CD14-positive monocyte (primary cell): ENCODE measurements around the gene TMEM178B. TPM values are rescaled to one million over a fixed set of nuclear protein-coding genes. Genes with fewer than 3 reads are reported as not detected.

ENCODE experiments used
- DNase-seq, 3 donors: peaks; one replicate each; pipeline ENCODE4 v3.0.0-alpha.2; 2011 to 2022
- H2AFZ ChIP-seq: 2 replicates; pipeline ENCODE4 v1.6.0; 2012; ENCODE audit warnings: mild to moderate bottlenecking, low read depth, low read length, inconsistent platforms; ENCODE audit not compliant: insufficient read depth, poor library complexity, severe bottlenecking
- H3K27ac ChIP-seq, 2 donors: 1 replicate in 1 of 2; 2 replicates in 1 of 2; pipeline ENCODE4 v1.5.1; 2012 to 2013; ENCODE audit warnings: low read length in 2 of 2, control low read depth in 1 of 2, inconsistent platforms in 1 of 2, low read depth in 1 of 2, mild to moderate bottlenecking in 1 of 2
- H3K27me3 ChIP-seq, 2 donors: one replicate each; pipeline versions ENCODE4 v1.6.0 to v1.6.1; 2011 to 2013; ENCODE audit warnings: low read length in 2 of 2; ENCODE audit not compliant: control insufficient read depth in 2 of 2, insufficient read depth in 2 of 2
- H3K36me3 ChIP-seq, 2 donors: replicated peaks in 1 of 2; 1 replicate in 1 of 2; 2 replicates in 1 of 2; pipeline versions ENCODE4 v1.5.1 to v1.6.1; 2012 to 2013; ENCODE audit warnings: low read length in 2 of 2, control low read depth in 1 of 2, inconsistent platforms in 1 of 2, mild to moderate bottlenecking in 1 of 2; ENCODE audit not compliant: insufficient read depth in 2 of 2, control insufficient read depth in 1 of 2
- H3K4me1 ChIP-seq, 2 donors: 1 replicate in 1 of 2; 2 replicates in 1 of 2; pipeline versions ENCODE4 v1.5.1 to v1.6.1; 2012 to 2013; ENCODE audit warnings: low read length in 2 of 2, control low read depth in 1 of 2, inconsistent platforms in 1 of 2, mild to moderate bottlenecking in 1 of 2, moderate library complexity in 1 of 2; ENCODE audit not compliant: insufficient read depth in 2 of 2, control insufficient read depth in 1 of 2
- H3K4me2 ChIP-seq: replicated peaks from 2 replicates; pipeline ENCODE3; 2012; ENCODE audit warnings: low read length, moderate library complexity, mild to moderate bottlenecking; ENCODE audit not compliant: poor library complexity, severe bottlenecking; ENCODE audit errors: extremely low read depth
- H3K4me3 ChIP-seq, 3 experiments: fragments of 200-600 bp in 1 of 3; sonication (generic) in 1 of 3; replicated peaks in 1 of 3; 1 replicate in 2 of 3; 2 replicates in 1 of 3; pipeline ENCODE4 v1.5.1; 2011 to 2013; ENCODE audit warnings: low read length in 3 of 3, mild to moderate bottlenecking in 3 of 3, control low read depth in 2 of 3, low read depth in 2 of 3, inconsistent platforms in 1 of 3, moderate library complexity in 1 of 3
- H3K79me2 ChIP-seq: 2 replicates; pipeline ENCODE4 v1.6.0; 2012; ENCODE audit warnings: mild to moderate bottlenecking, control low read depth, inconsistent platforms, low read length, moderate library complexity; ENCODE audit not compliant: insufficient read depth
- H3K9ac ChIP-seq: 2 replicates; pipeline ENCODE4 v1.6.0; 2017; ENCODE audit warnings: low read length, mild to moderate bottlenecking; ENCODE audit not compliant: insufficient read depth, poor library complexity, severe bottlenecking
- H3K9me3 ChIP-seq, 2 donors: replicated peaks in 1 of 2; 1 replicate in 1 of 2; 2 replicates in 1 of 2; pipeline versions ENCODE4 v1.5.1 to v1.6.1; 2012 to 2013; ENCODE audit warnings: low read length in 2 of 2, control low read depth in 1 of 2; ENCODE audit not compliant: control insufficient read depth in 1 of 2, insufficient read depth in 1 of 2
- H4K20me1 ChIP-seq: 2 replicates; pipeline ENCODE4 v1.6.0; 2012; ENCODE audit warnings: mild to moderate bottlenecking, low read length, control low read depth, moderate library complexity; ENCODE audit not compliant: insufficient read depth
- H3K27ac Mint-ChIP-seq, 7 donors: one replicate each; pipeline ENCODE4 v1.8.0; 2020; ENCODE audit warnings: mild to moderate bottlenecking in 7 of 7, mixed read lengths in 7 of 7, moderate library complexity in 6 of 7, inconsistent platforms in 2 of 7
- H3K27me3 Mint-ChIP-seq, 3 donors: one replicate each; pipeline ENCODE4 v1.8.0; 2021 to 2022; ENCODE audit warnings: low read depth in 3 of 3, mild to moderate bottlenecking in 3 of 3, mixed read lengths in 3 of 3, moderate library complexity in 3 of 3, inconsistent platforms in 1 of 3
- H3K36me3 Mint-ChIP-seq, 2 donors: one replicate each; pipeline ENCODE4 v1.8.0; 2020; ENCODE audit warnings: mixed read lengths in 2 of 2, inconsistent platforms in 1 of 2, mild to moderate bottlenecking in 1 of 2
- H3K4me1 Mint-ChIP-seq: one replicate; pipeline ENCODE4 v1.8.0; 2020; ENCODE audit warnings: mild to moderate bottlenecking, mixed read lengths
- H3K4me3 Mint-ChIP-seq, 2 donors: one replicate each; pipeline ENCODE4 v1.8.0; 2020; ENCODE audit warnings: mild to moderate bottlenecking in 2 of 2, mixed read lengths in 2 of 2, moderate library complexity in 1 of 2
- H3K9me3 Mint-ChIP-seq, 7 donors: one replicate each; pipeline ENCODE4 v1.8.0; 2020 to 2022; ENCODE audit warnings: mixed read lengths in 7 of 7, mild to moderate bottlenecking in 6 of 7, moderate library complexity in 6 of 7, inconsistent platforms in 2 of 7
- WGBS: methylation state at CpG from one replicate; pipeline ENCODE4 v1.1.5; 2013; ENCODE audit warnings: missing lambda C conversion rate; ENCODE audit not compliant: insufficient coverage; 5-methylcytosine and 5-hydroxymethylcytosine counted together
- intact Hi-C, 2 donors: fragments of 100-400 bp; cut with micrococcal nuclease; formaldehyde crosslinking; loops; one replicate each; pipeline versions ENCODE4 v1.15.0 to v1.15.1; 2023
- polyA plus RNA-seq, 3 donors: library from polyadenylated mRNA; depleted of rRNA in 1 of 3; unstranded in 2 of 3; stranded (reverse) in 1 of 3; fragments of 300-500 nt in 2 of 3; fragments of >200 nt in 1 of 3; fragmentation: Illumina TruSeq in 2 of 3; gene quantifications; 1 replicate in 2 of 3; 2 replicates in 1 of 3; pipeline ENCODE4 v1.2.3, GENCODE V29; 2012 to 2021
- TF ChIP-seq, protein P1 (sequence below): fragments of 200-600 bp; IDR thresholded peaks from one replicate; pipeline ENCODE4 v1.8.0; 2022; ENCODE audit warnings: antibody characterized with exemption, mild to moderate bottlenecking

TMEM178B gene
- polyA plus RNA-seq, 3 donors = not detected

DNA sequence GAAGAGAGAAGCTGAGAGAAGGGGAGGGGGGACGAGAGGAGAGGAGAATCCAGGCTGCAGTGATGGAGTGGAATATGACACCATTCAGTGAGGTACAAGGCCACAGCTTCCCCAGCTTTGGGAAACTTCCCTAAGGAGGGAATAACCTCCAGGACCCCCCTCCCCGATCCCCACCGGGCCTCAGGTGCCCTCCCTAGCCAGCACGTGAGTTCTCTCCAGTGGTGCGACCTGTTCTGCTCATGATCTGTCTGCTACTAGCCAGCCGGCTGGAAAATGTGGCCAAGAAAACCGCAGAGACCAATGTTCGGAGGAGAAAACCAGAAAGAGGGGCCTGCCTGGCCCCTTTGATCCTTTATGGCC is 437.4 kb downstream of the TMEM178B start:
- H3K4me1 Mint-ChIP-seq = peaks cover 8% of the 10 kb centered on the region
- DNase-seq = no peak
- peak overlapping the region in 1 of 2 donors; percentile 27 for H3K4me3 Mint-ChIP-seq
- no peaks in the 10 kb centered on the region for H3K36me3 ChIP-seq
- no peaks in the 10 kb centered on the region for H3K36me3 Mint-ChIP-seq
- no peaks in the 10 kb centered on the region for H3K79me2 ChIP-seq
- peaks cover 28 to 50% of the 10 kb centered on the region in 2 donors for H3K27me3 ChIP-seq
- H4K20me1 ChIP-seq = no peaks in the 10 kb centered on the region
- H3K4me1 ChIP-seq = no peaks in the 10 kb centered on the region
- H2AFZ ChIP-seq = no peak overlapping the region
- no peak overlapping the region for H3K4me2 ChIP-seq
- peaks cover 4 to 30% (median 9%) of the 10 kb centered on the region in 7 donors for H3K9me3 Mint-ChIP-seq
- intact Hi-C loops = no loop called here
- TF ChIP-seq, protein P1, sequence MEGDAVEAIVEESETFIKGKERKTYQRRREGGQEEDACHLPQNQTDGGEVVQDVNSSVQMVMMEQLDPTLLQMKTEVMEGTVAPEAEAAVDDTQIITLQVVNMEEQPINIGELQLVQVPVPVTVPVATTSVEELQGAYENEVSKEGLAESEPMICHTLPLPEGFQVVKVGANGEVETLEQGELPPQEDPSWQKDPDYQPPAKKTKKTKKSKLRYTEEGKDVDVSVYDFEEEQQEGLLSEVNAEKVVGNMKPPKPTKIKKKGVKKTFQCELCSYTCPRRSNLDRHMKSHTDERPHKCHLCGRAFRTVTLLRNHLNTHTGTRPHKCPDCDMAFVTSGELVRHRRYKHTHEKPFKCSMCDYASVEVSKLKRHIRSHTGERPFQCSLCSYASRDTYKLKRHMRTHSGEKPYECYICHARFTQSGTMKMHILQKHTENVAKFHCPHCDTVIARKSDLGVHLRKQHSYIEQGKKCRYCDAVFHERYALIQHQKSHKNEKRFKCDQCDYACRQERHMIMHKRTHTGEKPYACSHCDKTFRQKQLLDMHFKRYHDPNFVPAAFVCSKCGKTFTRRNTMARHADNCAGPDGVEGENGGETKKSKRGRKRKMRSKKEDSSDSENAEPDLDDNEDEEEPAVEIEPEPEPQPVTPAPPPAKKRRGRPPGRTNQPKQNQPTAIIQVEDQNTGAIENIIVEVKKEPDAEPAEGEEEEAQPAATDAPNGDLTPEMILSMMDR = no peak
- H3K27me3 Mint-ChIP-seq = peaks cover 44 to 50% (median 47%) of the 10 kb centered on the region in 3 donors
- H3K4me3 ChIP-seq = no peak overlapping the region
- H3K9ac ChIP-seq = no peak overlapping the region
- H3K27ac Mint-ChIP-seq = no peak overlapping the region
- H3K27ac ChIP-seq = no peak overlapping the region
- WGBS = 0% methylated on average over 7 of the region's 8 CpGs
- H3K9me3 ChIP-seq = peaks cover 3 to 17% of the 10 kb centered on the region in 2 donors

- Mint-ChIP-seq H3K36me3 (no peaks in the 10 kb centered on the region), H3K4me3 (peak overlapping the region in 1 of 2 donors; percentile 60), H3K27ac (no peak overlapping the region), H3K9me3 (peaks cover 4 to 30% (median 9%) of the 10 kb centered on the region in 7 donors), H3K4me1 (peaks cover 8% of the 10 kb centered on the region), H3K27me3 (peaks cover 47 to 51% (median 48%) of the 10 kb centered on the region in 3 donors)
- DNase-seq = no peak
- Histone ChIP-seq H2AFZ (no peak overlapping the region), H3K36me3 (no peaks in the 10 kb centered on the region), H3K79me2 (no peaks in the 10 kb centered on the region), H3K9ac (no peak overlapping the region), H3K4me3 (no peak overlapping the region), H3K4me2 (no peak overlapping the region), H3K27me3 (peaks cover 28 to 50% of the 10 kb centered on the region in 2 donors), H3K27ac (no peak overlapping the region), H3K9me3 (peaks cover 3 to 17% of the 10 kb centered on the region in 2 donors), H3K4me1 (no peaks in the 10 kb centered on the region), H4K20me1 (no peaks in the 10 kb centered on the region)
- intact Hi-C loops = no loop called here
- TF ChIP-seq, protein P1 = no peak
- WGBS = 3% methylated on average over 36 of the region's 36 CpGs
Observed at GRCh38 chr7:141511676-141512396, 438.0 kb downstream of the TMEM178B start.
